ENCODE data around the gene LZTR1. TPM values are rescaled to one million over a fixed set of nuclear protein-coding genes. Genes with fewer than 3 reads are reported as not detected.
"Not testable (repeated sequence)": the region's sequence is repeated elsewhere in the genome, so short reads cannot be mapped to it uniquely, and the experiment has no call there.

LZTR1 gene
- total and polyA plus RNA-seq, 7 donors = 17.1 to 37.1 (median 27.2) TPM

- peaks cover 27% of the 10 kb centered on the region for H3K4me1 ChIP-seq
- WGBS, 3 donors = 0% methylated on average over 68 to 83 of the region's 83 CpGs
- DNase-seq (peak; percentile 99), ATAC-seq (peak; percentile 94 to 97 (median 95))
- no peaks in the 10 kb centered on the region for H3K9me3 ChIP-seq
- peak within 1 kb of the TSS; percentile 92 for H3K27ac ChIP-seq
- no peaks in the 10 kb centered on the region for H3K27me3 ChIP-seq (ENCODE audit: insufficient read depth in 3 of 3, low read length in 2 of 3)
- H3K36me3 ChIP-seq (ENCODE audit: insufficient read depth in 1 of 2, low read depth in 1 of 2) = peaks cover 0 to 39% of the 10 kb centered on the region in 2 donors
- intact Hi-C loops (cut with DNase I) = no loop called here
- TF ChIP-seq, protein P1, sequence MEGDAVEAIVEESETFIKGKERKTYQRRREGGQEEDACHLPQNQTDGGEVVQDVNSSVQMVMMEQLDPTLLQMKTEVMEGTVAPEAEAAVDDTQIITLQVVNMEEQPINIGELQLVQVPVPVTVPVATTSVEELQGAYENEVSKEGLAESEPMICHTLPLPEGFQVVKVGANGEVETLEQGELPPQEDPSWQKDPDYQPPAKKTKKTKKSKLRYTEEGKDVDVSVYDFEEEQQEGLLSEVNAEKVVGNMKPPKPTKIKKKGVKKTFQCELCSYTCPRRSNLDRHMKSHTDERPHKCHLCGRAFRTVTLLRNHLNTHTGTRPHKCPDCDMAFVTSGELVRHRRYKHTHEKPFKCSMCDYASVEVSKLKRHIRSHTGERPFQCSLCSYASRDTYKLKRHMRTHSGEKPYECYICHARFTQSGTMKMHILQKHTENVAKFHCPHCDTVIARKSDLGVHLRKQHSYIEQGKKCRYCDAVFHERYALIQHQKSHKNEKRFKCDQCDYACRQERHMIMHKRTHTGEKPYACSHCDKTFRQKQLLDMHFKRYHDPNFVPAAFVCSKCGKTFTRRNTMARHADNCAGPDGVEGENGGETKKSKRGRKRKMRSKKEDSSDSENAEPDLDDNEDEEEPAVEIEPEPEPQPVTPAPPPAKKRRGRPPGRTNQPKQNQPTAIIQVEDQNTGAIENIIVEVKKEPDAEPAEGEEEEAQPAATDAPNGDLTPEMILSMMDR (IDR thresholded peaks at IDR 0.05) = no peak
- H3K4me3 ChIP-seq = peak within 1 kb of the TSS; percentile 73
These were observed 19.7 kb downstream of the LZTR1 start, which contains the start of gene THAP7 for GRCh38 chr22:21001601-21002325. Gene THAP7, minus strand, starts transcription at chr22:21002118. Its CDS starts 207 bp downstream, at chr22:21001911.

- TF ChIP-seq, protein P1 (IDR thresholded peaks at IDR 0.05) = no peak
- no peak for ATAC-seq
- Histone ChIP-seq H3K4me1 (peaks cover 27% of the 10 kb centered on the region), H3K27me3 (ENCODE audit: insufficient read depth in 3 of 3, low read length in 2 of 3) (no peaks in the 10 kb centered on the region), H3K9me3 (no peaks in the 10 kb centered on the region), H3K36me3 (ENCODE audit: insufficient read depth in 1 of 2, low read depth in 1 of 2) (peaks cover 0 to 19% of the 10 kb centered on the region in 2 donors), H3K27ac (peak overlapping the region; percentile 92), H3K4me3 (peak overlapping the region; percentile 73)
- no peak for DNase-seq
- intact Hi-C loops (cut with DNase I) = no loop called here
- 40 to 60% (median 59%) methylated on average over 4 of the region's 4 CpGs for WGBS, 3 donors
These were observed 21.7 kb downstream of the LZTR1 start for GRCh38 chr22:21003782-21004181.

DNA sequence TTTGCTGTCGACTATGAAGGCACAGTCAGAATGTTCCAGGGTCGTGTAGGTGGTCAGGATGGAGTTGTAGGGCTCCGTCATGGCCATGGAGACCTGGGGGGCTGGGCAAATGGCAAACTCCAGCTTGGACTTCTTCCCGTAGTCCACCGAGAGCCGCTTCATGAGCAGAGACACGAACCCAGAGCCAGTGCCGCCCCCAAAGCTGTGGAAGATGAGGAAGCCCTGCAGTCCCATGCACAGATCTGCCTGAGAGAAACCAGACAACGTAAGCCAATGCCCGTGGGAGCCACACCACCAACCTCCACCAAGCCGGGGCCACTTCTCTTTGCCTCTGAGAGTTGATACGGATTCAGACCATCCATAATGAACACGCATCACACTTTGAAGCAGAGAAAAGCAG lies 27.1 kb downstream of the LZTR1 start:
- H3K36me3 ChIP-seq (ENCODE audit: insufficient read depth in 1 of 2, low read depth in 1 of 2); DNase-seq; intact Hi-C loops (cut with DNase I); H3K27me3 ChIP-seq (ENCODE audit: insufficient read depth in 3 of 3, low read length in 2 of 3); H3K4me1 ChIP-seq; H3K9me3 ChIP-seq; H3K4me3 ChIP-seq; ATAC-seq; H3K27ac ChIP-seq: not testable (repeated sequence)
- WGBS, 3 donors = 81 to 84% (median 84%) methylated on average over 13 of the region's 13 CpGs

DNA sequence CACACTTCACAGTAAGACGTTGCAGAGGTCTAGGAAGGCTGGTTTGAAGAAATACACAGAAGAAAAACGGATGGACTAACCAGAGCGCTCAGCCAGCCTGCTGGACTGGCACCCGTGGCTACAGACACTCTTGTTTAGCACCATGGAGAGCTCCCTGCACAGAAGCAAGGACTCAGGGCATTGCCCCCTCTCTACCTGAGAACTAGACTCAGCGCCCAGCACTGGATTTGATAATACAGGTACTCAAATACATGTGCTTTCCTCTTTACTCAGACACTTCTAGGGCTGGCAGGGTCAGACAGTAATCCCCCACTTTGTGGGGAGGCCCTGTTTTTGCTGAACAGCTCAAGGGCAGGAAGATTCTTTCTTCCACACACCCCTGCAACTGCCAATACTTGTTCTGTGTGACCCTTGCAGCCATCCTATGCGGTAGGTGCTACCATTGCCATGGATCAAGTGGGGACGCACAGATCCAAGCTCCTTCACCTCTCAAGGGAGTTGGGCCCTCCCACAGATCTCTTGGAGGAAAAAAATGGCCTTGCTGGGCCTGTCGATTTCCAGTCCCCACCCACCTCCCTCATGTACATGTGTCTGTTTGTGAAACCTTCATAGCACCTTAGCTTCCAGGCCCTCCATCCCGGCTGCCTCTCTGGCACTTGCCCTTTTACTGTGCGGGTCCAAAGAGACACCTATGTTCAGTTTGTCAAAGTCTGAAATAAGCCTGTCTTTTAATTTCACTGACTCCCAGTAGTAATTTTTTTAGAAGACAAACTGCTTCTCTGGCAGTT lies 27.7 kb downstream of the LZTR1 start:
- no peak for ATAC-seq
- TF ChIP-seq, protein P1 (IDR thresholded peaks at IDR 0.05) = no peak
- WGBS, 3 donors = 51 to 57% (median 57%) methylated on average over 10 of the region's 10 CpGs

More for the DNA sequence above, 27.7 kb downstream of the LZTR1 start:
- Histone ChIP-seq H3K36me3 (ENCODE audit: insufficient read depth in 1 of 2, low read depth in 1 of 2) (no peaks in the 10 kb centered on the region), H3K4me1 (peaks cover 11% of the 10 kb centered on the region), H3K27ac (no peak overlapping the region), H3K27me3 (ENCODE audit: insufficient read depth in 3 of 3, low read length in 2 of 3) (no peaks in the 10 kb centered on the region), H3K9me3 (no peaks in the 10 kb centered on the region), H3K4me3 (no peak overlapping the region)
- no peak for DNase-seq
- intact Hi-C loops (cut with DNase I) = loop anchor here in 1 of 2 donors (5.0 kb wide), 1 partner anchor 42 kb away; no protein-coding TSS in a partner anchor
